Tibial artery (tissue), 4 donors: ENCODE results near the gene CCDC78.

Experiments
- DNase-seq, 2 donors: peaks; one replicate each; pipeline ENCODE4 v3.0.0-alpha.2; 2019
- H3K27ac ChIP-seq, 2 donors: fragments of 200-600 bp; sonication (generic) in 1 of 2; 1 replicate in 1 of 2; 2 replicates in 1 of 2; pipeline ENCODE4 v1.5.1; 2018 to 2019; ENCODE audit warnings: mild to moderate bottlenecking in 1 of 2
- H3K27me3 ChIP-seq, 2 donors: fragments of 200-600 bp; sonication (generic) in 1 of 2; one replicate each; pipeline versions ENCODE4 v1.5.1 to v1.6.0; 2016 to 2019
- H3K36me3 ChIP-seq, 3 donors: fragments of 200-600 bp; sonication (generic) in 2 of 3; one replicate each; pipeline ENCODE4 v1.5.1; 2016 to 2019; ENCODE audit warnings: mild to moderate bottlenecking in 2 of 3
- H3K4me1 ChIP-seq, 4 donors: fragments of 200-600 bp; sonication (generic) in 2 of 4; 1 replicate in 3 of 4; 2 replicates in 1 of 4; pipeline ENCODE4 v1.5.1; 2016 to 2019
- H3K4me3 ChIP-seq, 2 donors: fragments of 200-600 bp; sonication (generic) in 1 of 2; 1 replicate in 1 of 2; 2 replicates in 1 of 2; pipeline ENCODE4 v1.5.1; 2018 to 2019; ENCODE audit warnings: mild to moderate bottlenecking in 2 of 2
- H3K9me3 ChIP-seq, 3 donors: fragments of 200-600 bp; sonication (generic) in 1 of 3; one replicate each; pipeline ENCODE4 v1.5.1; 2016 to 2019
- CTCF ChIP-seq, 2 experiments: fragments of 200-600 bp in 1 of 2; fragments of 450-650 bp in 1 of 2; IDR thresholded peaks; one replicate each; pipeline ENCODE4 v1.5.1; 2017 to 2019; ENCODE audit warnings: antibody characterized with exemption in 2 of 2, mild to moderate bottlenecking in 1 of 2, moderate library complexity in 1 of 2
- intact Hi-C: fragments of 100-400 bp; cut with DNase I; formaldehyde crosslinking; loops from one replicate; pipeline ENCODE4 v1.15.0; 2023; ENCODE audit warnings: low total_unique reads

The CCDC78 gene

GRCh38 chr16:719815-720446 is 6.3 kb downstream of the CCDC78 start:
- peaks cover 0 to 14% of the 10 kb centered on the region in 2 donors for H3K27me3 ChIP-seq
- H3K4me3 ChIP-seq: peak overlapping the region; percentile 63 to 74
- no peaks in the 10 kb centered on the region for H3K9me3 ChIP-seq
- no peak for TF ChIP-seq CTCF (IDR thresholded peaks at IDR 0.05)
- intact Hi-C loops: no loop called here
- no peak for DNase-seq
- peaks cover 0 to 52% (median 33%) of the 10 kb centered on the region in 4 donors for H3K4me1 ChIP-seq
- H3K27ac ChIP-seq: peak overlapping the region; percentile 77 to 92
- H3K36me3 ChIP-seq: no peaks in the 10 kb centered on the region

GRCh38 chr16:718922-719321 is 7.3 kb downstream of the CCDC78 start:
- intact Hi-C loops: no loop called here
- TF ChIP-seq CTCF (IDR thresholded peaks at IDR 0.05): no peak
- H3K27me3 ChIP-seq: peaks cover 0 to 19% of the 10 kb centered on the region in 2 donors
- H3K4me1 ChIP-seq: peaks cover 0 to 59% (median 39%) of the 10 kb centered on the region in 4 donors
- no peaks in the 10 kb centered on the region for H3K36me3 ChIP-seq
- no peak for DNase-seq
- H3K9me3 ChIP-seq: no peaks in the 10 kb centered on the region
- no peak overlapping the region for H3K27ac ChIP-seq
- no peak overlapping the region for H3K4me3 ChIP-seq

GRCh38 chr16:718389-718788 is 7.9 kb downstream of the CCDC78 start:
- no peak overlapping the region for H3K4me3 ChIP-seq
- H3K27me3 ChIP-seq: peaks cover 0 to 19% of the 10 kb centered on the region in 2 donors
- H3K4me1 ChIP-seq: peaks cover 0 to 59% (median 39%) of the 10 kb centered on the region in 4 donors
- no peak for TF ChIP-seq CTCF (IDR thresholded peaks at IDR 0.05)
- no peaks in the 10 kb centered on the region for H3K36me3 ChIP-seq
- DNase-seq: no peak
- intact Hi-C loops: no loop called here
- no peak overlapping the region for H3K27ac ChIP-seq
- H3K9me3 ChIP-seq: no peaks in the 10 kb centered on the region

GRCh38 chr16:717450-718245 is 8.6 kb downstream of the CCDC78 start:
- H3K27ac ChIP-seq: no peak overlapping the region
- H3K4me1 ChIP-seq: peaks cover 0 to 59% (median 39%) of the 10 kb centered on the region in 4 donors
- DNase-seq: no peak
- H3K36me3 ChIP-seq: no peaks in the 10 kb centered on the region
- H3K4me3 ChIP-seq: no peak overlapping the region
- no peak for TF ChIP-seq CTCF (IDR thresholded peaks at IDR 0.05)
- H3K9me3 ChIP-seq: no peaks in the 10 kb centered on the region
- intact Hi-C loops: no loop called here
- H3K27me3 ChIP-seq: peaks cover 0 to 19% of the 10 kb centered on the region in 2 donors

- H3K4me3 ChIP-seq: no peak overlapping the region
- H3K27ac ChIP-seq: no peak overlapping the region
- peaks cover 0 to 24% of the 10 kb centered on the region in 2 donors for H3K27me3 ChIP-seq
- peaks cover 0 to 55% (median 35%) of the 10 kb centered on the region in 4 donors for H3K4me1 ChIP-seq
- no peak for DNase-seq
- H3K36me3 ChIP-seq: no peaks in the 10 kb centered on the region
- intact Hi-C loops: no loop called here
- H3K9me3 ChIP-seq: no peaks in the 10 kb centered on the region
- TF ChIP-seq CTCF (IDR thresholded peaks at IDR 0.05): no peak
These were observed 9.4 kb downstream of the CCDC78 start for GRCh38 chr16:716768-717325.
